Fibroblast of the conjunctiva (primary cell): ENCODE measurements around the gene RAPSN.

Experiments
- DNase-seq: peaks from one replicate; pipeline ENCODE4 v3.0.0-alpha.2; 2010; ENCODE audit warnings: low read depth

The RAPSN gene

DNA sequence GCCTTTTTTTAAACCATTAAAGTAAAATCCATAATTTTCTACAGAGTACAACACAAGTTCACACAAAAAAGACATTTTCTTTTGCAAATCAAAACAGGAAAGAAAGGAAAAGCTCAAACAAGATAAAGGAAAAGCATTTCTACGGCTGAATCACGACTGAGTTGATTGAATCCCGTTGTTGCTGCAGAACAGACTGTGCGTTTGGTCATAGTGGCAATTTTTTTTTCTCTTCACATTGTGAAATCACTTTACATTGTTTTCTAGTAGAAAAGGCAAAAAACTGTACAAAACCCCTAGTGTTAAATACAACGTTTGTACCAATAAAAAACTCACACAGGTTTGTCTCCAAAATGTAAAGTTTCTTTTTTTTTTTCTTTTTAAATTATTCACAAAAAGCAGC lies 17.3 kb upstream of the RAPSN start:
- DNase-seq: peak; percentile 20

DNA sequence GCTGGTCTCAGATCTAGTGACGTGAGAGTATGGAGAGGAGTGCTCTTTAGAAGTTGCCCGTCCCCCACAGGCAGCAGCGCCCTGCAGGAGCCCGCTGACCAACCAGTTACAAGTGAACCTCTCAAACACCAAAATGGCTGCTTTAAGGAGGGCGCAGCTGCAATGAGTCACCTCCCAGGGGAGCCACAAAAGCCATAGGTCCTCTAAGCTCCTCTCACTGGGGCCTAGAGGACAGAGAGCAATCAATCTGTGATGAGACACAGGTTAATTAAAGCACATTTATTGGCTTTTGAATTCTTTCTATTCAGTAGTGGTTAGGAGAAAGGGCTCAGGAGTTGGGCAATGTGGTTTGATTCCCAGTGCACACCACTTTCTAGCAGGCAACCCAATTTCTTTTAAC lies 15.5 kb upstream of the RAPSN start:
- no peak for DNase-seq

DNA sequence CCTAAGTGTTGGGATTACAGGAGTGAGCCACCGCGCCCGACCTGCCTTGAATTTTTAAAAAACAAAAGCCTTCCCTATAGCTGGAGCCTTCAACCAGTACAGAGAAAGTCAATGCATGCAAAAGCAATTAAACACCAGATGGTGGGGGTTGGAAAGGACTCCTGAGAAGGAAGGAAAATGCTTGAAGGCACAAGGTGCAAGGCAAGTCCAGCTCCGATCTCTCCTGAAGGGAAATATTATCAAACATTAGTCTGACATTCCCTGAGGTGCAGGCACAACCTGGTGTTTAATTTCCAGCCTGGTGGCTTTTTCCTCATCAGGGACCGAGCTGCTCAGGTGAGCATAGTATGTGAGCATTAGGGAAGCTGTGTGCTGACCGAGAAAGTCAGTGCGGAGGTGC lies 12.9 kb upstream of the RAPSN start:
- no peak for DNase-seq

DNA sequence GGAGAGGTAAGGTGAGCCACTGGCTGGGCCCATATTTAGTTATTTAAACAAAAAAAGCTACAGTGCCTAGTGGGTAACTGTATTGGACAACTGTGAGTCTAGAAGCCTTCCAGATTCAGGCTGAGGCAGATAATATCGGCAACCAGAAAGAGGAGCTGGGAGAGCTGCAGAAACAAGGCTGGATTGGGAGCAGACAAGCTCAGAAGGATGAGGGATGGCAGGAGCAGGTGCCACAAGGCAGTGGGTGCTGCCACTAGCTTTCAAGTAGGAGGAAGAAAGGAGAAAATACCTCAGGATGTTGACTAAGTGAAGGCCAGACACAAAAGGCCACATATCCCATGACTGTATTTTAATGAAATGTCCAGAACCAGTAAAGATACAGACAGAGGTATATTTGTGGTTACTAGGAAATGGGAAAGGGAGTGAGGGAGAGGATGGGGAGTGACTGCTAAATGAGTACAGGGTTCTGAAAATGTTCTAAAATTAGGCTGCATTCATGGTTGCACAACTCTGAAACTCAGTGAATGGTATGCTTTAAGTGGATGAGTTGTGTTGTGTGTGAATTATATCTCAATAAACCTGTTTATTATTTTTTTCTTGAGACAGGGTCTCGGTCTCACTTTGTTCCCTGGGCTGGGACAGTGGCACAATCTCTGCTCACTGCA lies 11.8 kb upstream of the RAPSN start:
- no peak for DNase-seq

DNA sequence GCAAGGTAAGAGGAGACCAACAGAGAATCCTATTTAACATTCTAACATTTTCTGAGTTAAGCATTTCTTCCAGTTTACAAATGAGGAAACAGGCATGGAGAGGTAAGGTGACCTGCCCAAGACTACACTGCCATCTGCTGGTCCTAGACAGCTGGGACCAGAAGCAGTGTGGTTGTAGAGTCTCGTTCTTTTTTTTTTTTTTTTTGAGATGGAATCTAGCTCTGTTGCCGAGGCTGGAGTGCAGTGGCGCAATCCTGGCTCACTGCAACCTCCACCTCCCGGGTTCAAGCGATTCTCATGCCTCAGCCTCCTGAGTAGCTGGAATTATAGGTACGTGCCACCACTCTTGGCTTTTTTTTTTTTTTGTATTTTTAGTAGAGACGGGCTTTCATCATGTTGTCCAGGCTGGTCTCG lies 5.3 kb upstream of the RAPSN start:
- DNase-seq: peak; percentile 87

DNA sequence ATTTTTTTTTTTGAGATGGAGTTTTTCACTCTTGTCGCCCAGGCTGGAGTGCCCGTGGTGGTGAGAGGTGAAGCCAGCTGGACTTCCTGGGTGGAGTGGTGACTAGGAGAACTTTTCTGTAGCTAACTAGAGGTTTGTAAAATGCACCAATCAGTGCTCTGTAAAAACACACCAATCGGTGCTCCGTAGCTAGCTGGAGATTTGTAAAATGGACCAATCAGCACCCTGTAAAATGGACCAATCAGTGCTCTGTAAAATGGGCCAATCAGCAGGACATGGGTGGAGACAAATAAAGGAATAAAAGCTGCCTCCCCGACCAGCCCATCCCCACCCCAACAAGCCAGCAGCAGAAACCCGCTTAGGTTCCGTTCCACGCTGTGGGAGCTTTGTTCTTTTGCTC lies 4.4 kb upstream of the RAPSN start:
- DNase-seq: no peak

DNA sequence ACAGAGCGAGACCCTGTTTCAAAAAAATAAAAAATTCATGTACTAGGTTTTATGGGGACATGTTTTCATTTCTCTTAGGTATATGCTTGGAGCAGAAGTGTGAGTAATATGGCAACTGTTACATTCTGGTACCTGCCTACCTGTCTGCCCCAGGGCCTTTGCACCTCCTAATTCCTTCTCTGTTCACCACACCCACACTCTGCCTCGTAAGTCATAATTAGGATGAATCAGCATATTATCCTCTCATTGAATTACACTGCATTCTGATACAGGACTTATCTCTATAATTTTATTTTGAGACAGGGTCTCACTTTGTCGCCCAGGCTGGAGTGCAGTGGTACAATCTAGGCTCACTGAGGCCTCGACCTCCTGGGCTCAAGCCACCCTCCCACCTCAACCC lies 3.1 kb upstream of the RAPSN start:
- DNase-seq: no peak

DNA sequence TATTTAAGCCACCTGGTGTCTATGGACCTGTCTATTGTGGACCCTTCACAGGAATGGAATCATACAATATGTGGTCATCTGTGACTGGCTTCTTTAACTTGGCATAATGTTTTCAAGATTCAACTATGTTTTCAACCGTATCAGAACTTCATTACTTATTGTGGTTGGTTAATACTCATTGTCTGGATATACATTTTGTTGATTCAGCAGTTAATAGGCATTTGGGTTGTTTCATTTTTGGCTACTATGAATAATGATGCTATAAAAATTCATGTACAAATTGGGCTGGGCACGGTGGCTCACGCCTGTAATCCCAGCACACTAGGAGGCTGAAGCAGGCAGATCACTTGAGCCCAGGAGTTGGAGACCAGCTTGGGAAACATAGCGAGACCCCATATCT lies 2.5 kb upstream of the RAPSN start:
- no peak for DNase-seq

DNA sequence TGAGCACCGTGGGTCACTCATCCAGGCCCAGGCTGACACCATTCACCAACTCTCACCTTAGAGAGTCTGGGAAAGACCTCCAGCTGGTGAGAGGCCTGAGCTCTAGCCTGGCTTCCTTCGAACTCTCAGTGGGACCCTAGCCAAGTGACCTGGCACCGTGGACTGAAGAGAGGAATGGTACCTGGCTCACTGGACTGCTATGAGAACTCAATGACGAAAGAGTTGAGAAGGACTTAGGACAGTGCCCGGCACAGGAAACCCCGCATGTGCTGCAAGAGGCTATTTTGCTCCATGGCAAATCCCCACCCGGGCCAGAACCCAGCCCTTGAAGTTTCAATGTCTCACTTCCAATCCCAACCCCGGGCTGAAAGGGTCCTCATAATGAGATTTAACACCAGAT lies 605 bp upstream of the RAPSN start:
- DNase-seq: no peak

DNA sequence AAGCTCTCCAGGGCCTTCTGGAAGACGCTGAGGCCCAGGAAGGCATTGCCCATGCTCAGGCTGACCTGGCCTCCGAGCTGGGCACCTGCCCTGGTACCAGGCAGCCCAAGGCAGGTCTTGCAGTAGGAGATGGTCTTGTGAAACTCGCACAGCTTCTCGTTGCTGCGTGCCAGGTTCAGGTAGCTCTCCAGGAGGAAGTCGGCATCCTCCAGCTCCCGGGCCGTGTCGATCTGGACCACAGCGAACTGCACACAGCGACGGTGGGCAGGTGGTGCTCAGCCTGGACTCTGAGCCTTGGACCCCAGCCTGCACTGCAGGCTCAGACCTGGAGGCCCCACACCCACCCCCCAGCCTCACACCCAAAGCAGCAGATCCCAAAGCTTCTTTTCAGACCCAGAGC lies 1.0 kb downstream of the RAPSN start:
- DNase-seq: no peak

DNA sequence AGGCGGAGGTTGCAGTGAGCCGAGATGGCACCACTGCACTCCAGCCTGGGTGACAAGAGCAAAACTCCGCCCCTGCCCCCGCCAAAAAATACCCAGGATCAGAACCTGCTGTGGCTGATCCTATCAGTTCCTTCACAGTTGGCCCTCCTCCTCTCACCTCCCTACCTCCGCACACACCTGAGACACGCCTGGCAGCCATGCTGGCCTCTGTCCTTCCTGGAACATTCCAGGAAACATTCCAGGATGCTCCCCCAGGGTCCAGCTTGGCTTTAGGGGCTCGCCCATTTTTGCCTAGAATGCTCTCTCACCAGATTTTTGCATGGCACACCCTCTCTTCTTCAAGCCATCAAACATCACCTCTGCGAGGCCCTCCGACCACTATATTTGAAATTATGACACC lies 2.1 kb downstream of the RAPSN start:
- no peak for DNase-seq

DNA sequence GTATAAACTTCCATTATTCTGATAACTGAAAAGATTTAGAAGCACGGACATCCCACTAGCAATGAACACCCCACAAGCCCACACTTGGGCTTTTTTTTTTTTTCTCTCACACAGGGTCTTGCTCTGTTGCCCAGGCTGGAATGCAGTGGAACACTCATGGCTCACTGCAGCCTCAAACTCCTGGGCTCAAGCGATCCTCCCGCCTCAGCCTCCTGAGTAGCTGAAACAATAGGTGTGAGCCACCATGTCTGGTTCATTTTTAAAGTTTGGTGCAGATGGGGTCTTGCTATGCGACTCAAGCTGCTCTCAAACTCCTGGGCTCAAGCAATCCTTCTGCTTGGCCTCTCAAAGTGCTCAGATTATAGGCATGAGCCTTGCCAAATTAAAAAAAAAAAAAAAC lies 3.1 kb downstream of the RAPSN start:
- no peak for DNase-seq

DNA sequence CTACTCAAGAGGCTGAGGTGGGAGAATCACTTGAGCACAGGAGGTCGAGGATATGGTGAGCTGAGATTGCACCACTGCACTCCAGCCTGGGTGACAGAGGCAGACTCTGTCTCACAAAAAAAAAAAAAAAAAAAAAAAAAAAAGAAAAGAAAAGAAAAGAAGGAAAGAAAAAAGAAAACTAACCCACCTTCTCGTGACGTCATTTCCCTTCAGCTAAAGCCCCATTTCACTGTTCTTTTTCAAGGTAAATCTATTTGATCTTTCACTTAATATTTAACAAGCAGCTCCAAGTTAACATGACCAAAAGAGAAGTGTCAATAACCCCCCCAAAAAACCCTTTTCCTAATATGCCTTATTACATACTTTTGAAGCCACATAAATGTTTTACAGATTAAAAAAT lies 5.1 kb downstream of the RAPSN start:
- DNase-seq: no peak

DNA sequence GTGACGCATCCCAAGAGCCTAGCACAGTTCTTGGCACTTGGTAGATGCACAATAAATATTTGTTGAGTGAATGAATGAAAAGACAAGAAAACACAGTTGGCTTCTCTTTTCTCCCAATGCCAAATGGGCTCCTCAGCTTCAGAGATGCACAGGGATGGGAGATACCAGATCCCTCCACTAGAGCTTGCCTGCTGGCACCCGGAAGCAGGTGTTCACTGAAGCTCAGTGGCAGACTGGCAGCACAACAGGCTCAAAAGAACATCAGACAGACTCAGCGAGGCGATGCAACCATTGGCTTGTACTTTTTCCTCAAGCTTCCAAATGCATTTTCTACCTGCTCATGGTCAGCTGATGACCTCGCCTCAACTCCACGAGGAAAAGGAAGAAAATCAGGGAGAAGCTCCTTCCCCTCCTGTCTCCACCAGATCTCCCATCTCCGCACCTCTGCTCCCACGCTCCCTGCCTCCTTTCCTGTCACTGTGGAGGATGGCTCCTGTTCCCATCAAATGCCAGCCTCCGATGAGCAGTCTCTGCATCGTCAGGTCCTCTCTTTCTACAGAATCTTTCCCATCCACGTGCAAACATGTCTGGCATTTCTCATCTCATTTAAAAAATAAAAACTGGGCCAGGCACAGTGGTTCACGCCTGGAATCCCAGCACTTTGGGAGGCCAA lies 5.8 kb downstream of the RAPSN start:
- DNase-seq: no peak

DNA sequence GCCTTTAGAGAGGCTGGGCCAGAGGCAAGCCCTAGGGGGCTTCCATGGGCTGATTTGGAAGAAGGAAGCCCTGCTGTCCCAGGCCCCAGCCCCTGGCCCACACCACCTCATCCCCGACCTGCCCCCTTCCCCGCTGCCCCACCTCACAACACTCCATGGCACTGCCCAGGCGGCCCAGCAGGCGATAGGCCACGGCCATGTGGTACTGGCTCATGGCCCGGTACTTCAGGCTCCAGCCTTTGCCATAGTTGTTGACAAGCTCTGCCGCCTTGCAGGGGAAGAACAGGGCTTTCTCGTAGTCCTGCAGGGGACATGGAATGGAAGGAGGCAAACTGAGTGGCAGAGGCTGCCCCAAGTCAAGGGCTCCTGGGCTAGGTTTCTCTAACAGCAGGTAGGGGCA lies 6.4 kb downstream of the RAPSN start:
- DNase-seq: no peak

DNA sequence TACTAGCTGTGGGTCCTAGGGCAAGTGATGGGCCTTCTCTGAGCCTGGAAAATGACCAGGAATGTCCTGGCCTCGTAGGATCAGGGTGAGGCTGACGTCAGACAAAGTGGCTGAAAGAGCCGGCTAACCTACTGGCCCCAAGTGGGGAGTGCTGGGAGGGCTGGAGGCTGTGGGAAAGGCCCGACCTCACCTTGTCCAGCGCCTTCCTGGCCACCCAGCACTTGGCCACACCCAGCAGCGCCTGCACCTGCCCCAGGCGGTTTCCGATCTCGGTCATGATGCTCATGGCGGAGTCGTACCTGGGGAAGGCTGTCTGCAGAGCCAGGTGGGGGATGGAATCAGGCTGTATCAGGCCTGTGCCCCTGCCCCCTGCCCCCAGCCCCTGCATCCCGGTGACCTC lies 7.5 kb downstream of the RAPSN start:
- no peak for DNase-seq

DNA sequence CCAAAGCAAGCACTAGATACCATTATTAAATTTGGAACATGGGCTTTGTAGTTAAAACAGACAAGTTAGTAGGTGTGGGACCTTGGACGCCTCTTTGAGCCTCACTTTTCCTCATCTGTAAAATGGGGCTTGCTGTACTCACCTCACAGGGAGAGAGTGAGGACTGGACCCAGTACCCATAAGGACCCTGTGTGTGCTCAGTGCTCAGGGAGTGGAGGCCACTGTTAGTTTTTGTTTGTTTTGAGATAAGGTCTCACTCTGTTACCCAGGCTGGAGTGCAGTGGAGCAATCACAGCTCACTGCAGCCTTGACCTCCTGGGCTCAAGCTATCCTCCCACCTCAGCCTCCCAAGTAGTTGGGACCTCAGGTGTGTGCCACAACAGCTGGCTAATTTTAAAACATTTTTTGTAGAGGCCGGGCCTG lies 8.9 kb downstream of the RAPSN start:
- no peak for DNase-seq

DNA sequence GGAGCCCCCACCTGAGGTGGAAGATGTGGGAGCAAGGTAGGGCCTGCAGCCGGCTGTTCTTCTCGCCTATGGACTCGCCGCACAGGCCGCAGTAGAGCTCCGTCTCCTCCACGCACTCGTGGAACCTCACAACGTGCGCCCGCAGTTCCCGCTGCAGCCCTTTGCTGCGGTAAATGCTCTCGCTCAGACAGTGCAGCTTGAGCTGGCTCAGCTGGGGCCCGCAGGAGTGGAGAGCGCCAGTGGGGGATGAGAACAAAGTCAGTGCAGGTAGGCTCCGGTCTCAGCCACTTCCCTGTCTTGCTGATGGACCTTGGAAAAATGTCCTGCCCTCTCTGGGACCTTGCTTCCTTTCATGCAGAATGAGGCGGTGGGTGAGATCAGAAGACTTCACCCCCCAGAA lies 10.2 kb downstream of the RAPSN start:
- DNase-seq: no peak

DNA sequence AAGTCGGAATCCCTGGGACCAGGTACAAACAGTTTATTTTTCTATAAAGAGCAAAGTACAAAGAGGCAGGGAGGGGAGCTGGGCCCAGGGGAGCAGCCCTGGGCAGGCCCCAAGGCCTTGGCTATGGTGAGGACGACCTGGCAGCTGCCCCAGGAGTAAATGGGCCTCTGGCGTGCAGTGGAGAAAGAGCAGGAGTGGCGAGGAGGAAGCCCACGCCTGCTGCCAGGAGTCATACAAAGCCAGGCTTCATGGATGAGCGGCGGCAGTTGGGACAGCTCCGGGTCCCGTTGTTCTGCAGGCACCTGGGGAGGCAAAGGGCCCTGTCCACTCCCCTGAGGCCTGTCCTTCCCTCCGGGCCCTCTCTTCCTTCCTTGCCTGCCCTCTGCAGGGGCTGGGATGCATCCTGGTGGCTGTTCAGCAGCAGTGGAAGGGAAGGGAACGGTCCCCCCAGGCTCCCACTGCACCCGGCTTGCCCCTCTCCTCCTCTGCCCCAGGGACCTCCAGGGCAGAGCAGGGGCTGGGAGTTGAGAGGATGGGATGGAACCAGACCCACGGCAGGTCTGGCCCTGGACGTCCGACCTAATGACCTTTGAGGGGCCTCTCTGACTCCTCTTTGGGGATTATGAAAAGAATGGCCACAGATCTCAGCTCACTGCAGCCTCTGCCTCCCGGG lies 11.1 kb downstream of the RAPSN start:
- DNase-seq: no peak

DNA sequence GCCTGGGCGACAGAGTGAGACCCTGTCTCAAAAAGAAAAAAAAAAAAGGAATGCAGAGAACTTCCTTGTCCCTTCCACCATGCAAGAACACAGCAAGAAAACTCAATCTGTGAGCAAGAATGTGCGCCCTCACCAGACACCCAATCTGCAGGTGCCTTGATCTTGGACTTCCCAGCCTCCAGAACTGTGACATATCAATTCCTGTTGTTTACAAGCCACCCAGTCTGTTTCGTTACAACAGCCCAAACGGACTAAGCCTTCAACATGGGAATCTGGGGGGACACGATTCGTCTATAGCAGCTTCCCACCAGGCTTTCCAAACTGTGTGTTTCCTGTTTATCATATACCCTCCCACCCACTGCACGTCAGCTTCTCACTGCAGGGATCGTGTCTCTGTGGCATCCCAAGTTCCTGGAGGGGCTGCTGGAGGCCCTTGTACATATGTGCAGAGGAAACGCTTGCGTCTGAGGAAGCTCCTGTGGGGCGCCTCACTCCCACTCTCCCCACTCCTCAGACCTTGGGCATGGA lies 11.7 kb downstream of the RAPSN start:
- no peak for DNase-seq

DNA sequence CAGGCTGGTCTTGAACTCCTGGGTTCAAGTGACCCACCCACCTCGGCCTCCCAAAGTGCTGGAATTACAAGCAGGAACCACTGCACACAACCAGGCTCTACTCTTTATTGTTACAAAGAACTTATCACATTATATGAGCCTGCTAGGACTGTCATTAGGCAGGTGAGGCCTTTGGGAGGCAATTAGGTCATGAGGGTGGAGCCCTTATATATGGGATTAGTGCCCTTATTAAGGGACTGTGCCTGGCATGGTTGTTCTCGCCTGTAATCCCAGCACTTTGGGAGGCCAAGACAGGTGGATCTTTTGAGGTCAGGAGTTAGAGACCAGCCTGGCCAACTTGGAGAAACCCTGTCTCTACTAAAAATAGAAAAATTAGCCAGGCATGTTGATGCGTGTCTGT lies 12.2 kb downstream of the RAPSN start:
- no peak for DNase-seq

DNA sequence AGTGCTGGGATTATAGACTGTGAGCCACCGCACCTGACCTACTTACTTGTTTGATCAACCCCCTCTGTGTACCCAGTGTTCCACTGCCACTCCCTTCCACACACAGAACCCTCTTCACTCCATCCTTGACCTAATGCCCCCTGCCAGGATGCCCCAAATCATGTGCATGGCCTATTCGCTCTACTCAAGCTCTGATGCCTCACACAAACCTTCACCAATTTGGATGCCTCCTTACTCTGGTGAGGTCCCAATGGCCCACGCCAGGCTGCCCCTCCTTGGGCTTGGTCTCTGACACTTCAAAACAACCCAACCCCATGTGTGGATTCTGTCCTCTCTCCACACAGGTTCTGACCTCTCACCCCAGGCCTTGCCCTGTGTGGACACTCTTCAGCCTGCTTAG lies 13.2 kb downstream of the RAPSN start:
- no peak for DNase-seq

DNA sequence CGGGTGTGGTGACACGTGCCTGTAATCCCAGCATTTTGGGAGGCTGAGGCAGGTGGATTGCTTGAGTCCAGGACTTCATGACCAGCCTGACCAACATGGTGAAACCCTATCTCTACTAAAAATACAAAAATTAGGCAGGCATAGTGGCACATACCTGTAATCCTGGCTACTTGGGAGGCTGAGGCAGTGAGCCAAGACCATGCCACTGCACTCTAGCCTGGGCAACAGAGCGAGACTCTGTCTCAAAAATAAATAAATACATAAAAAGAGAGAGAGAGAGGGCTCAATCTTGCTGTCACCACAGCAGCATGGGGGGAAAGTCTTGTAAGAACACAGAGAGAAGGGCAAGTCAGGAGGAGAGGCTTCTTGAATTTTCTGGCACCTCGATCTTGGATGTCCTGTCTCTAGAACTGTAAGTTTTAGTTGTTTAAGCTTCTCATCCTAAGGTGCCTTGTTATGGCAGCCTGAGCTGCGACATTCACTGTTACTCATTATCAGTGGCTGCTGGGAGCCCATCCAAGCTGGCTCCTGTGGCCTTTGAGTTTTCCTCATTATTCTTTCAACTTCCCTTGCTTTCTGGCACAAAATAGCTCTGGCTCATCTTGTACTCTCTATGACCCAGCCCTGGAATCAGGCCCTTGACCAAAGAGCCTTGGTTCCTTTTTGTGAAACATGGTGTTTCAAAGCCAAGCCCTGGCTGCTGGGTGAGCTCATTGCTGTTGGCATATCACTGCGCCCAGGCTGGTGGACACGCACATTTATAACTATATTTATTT lies 14.7 kb downstream of the RAPSN start:
- no peak for DNase-seq
